CD4-positive, CD25-positive, alpha-beta regulatory T cell (primary cell): Measurements from ENCODE around the gene IMPA2. TPM values are rescaled to one million over a fixed set of nuclear protein-coding genes. Genes with fewer than 3 reads are reported as not detected.
"Not testable (repeated sequence)": the region's sequence is repeated elsewhere in the genome, so short reads cannot be mapped to it uniquely, and the experiment has no call there.

Source experiments
- ATAC-seq, 2 donors: fragments of 150-1000 bp; cut with Tn5 transposase; one replicate each; pipeline ENCODE4 v1.10.0; 2021; ENCODE audit warnings: low read depth in 2 of 2, moderate number of reproducible peaks in 2 of 2, moderate library complexity in 1 of 2
- DNase-seq, 3 donors: peaks; one replicate each; pipeline versions ENCODE4 v3.0.0 to v3.0.0-alpha.2; 2012 to 2022; ENCODE audit warnings: mixed read lengths in 1 of 3
- H3K27ac ChIP-seq: one replicate; pipeline ENCODE4 v1.7.0; 2013; ENCODE audit warnings: mild to moderate bottlenecking, low read length; ENCODE audit not compliant: insufficient read depth, poor library complexity, severe bottlenecking
- H3K27me3 ChIP-seq: one replicate; pipeline ENCODE4 v1.7.0; 2013; ENCODE audit warnings: low read length; ENCODE audit not compliant: control insufficient read depth, insufficient read depth
- H3K36me3 ChIP-seq: one replicate; pipeline ENCODE4 v1.7.0; 2013; ENCODE audit warnings: mild to moderate bottlenecking, low read length, moderate library complexity; ENCODE audit not compliant: control insufficient read depth, insufficient read depth
- H3K4me1 ChIP-seq: 2 replicates; pipeline ENCODE4 v1.7.0; 2013; ENCODE audit warnings: mild to moderate bottlenecking, low read length; ENCODE audit not compliant: insufficient read depth, control insufficient read depth, poor library complexity, severe bottlenecking
- H3K4me3 ChIP-seq: one replicate; pipeline ENCODE4 v1.7.0; 2013; ENCODE audit warnings: low read depth, mild to moderate bottlenecking, low read length, moderate library complexity
- H3K9me3 ChIP-seq, 2 experiments: 1 replicate in 1 of 2; 2 replicates in 1 of 2; pipeline ENCODE4 v1.7.0; 2013; ENCODE audit warnings: low read length in 2 of 2, mild to moderate bottlenecking in 1 of 2, moderate library complexity in 1 of 2; ENCODE audit not compliant: control insufficient read depth in 2 of 2
- H3K27ac Mint-ChIP-seq, 3 donors: one replicate each; pipeline ENCODE4 v1.8.0; 2020 to 2022; ENCODE audit warnings: mild to moderate bottlenecking in 3 of 3, mixed read lengths in 3 of 3, moderate library complexity in 2 of 3
- H3K27me3 Mint-ChIP-seq: one replicate; pipeline ENCODE4 v1.8.0; 2022; ENCODE audit warnings: mild to moderate bottlenecking, mixed read lengths
- H3K36me3 Mint-ChIP-seq: one replicate; pipeline ENCODE4 v1.8.0; 2020; ENCODE audit warnings: mixed read lengths
- H3K4me1 Mint-ChIP-seq, 4 donors: one replicate each; pipeline ENCODE4 v1.8.0; 2020 to 2022; ENCODE audit warnings: mixed read lengths in 4 of 4, mild to moderate bottlenecking in 1 of 4
- H3K4me3 Mint-ChIP-seq, 4 donors: one replicate each; pipeline ENCODE4 v1.8.0; 2020 to 2022; ENCODE audit warnings: mild to moderate bottlenecking in 4 of 4, mixed read lengths in 4 of 4, moderate library complexity in 3 of 4
- H3K9me3 Mint-ChIP-seq, 7 donors: one replicate each; pipeline ENCODE4 v1.8.0; 2020 to 2022; ENCODE audit warnings: mixed read lengths in 7 of 7, mild to moderate bottlenecking in 3 of 7, moderate library complexity in 2 of 7
- polyA plus RNA-seq, 4 donors: library from polyadenylated mRNA; unstranded; fragments of 300-500 nt; fragmentation: Illumina TruSeq; gene quantifications; one replicate each; pipeline ENCODE4 v1.2.3, GENCODE V29; 2021
- total RNA-seq: library from RNA; stranded (reverse); gene quantifications from one replicate; pipeline ENCODE4 v1.2.3, GENCODE V29; 2022

IMPA2 gene
- total and polyA plus RNA-seq, 5 donors from 2014 or later: 5.1 to 14.6 (median 6.9) TPM

GRCh38 chr18:12035481-12035880 is 54.2 kb downstream of the IMPA2 start:
- no peak for ATAC-seq
- Histone ChIP-seq H3K9me3 (no peaks in the 10 kb centered on the region), H3K36me3 (no peaks in the 10 kb centered on the region), H3K4me3 (no peak overlapping the region), H3K4me1 (peaks cover 9% of the 10 kb centered on the region), H3K27me3 (no peaks in the 10 kb centered on the region), H3K27ac (no peak overlapping the region)
- H3K27ac Mint-ChIP-seq: peak overlapping the region in 2 of 3 donors; percentile 16 to 52
- H3K4me1 Mint-ChIP-seq: peaks cover 0 to 7% (median 0%) of the 10 kb centered on the region in 4 donors
- H3K9me3 Mint-ChIP-seq: no peaks in the 10 kb centered on the region
- no peak for DNase-seq
- H3K4me3 Mint-ChIP-seq: no peak overlapping the region
- H3K27me3 Mint-ChIP-seq: peaks cover 16% of the 10 kb centered on the region
- peaks cover 5% of the 10 kb centered on the region for H3K36me3 Mint-ChIP-seq

GRCh38 chr18:12036201-12036751 is 55.0 kb downstream of the IMPA2 start:
- DNase-seq (no peak), ATAC-seq (no peak)
- Histone ChIP-seq H3K4me1 (peaks cover 9% of the 10 kb centered on the region), H3K9me3 (no peaks in the 10 kb centered on the region), H3K4me3 (no peak overlapping the region), H3K27me3 (no peaks in the 10 kb centered on the region), H3K36me3 (no peaks in the 10 kb centered on the region), H3K27ac (no peak overlapping the region)
- Mint-ChIP-seq H3K27me3 (peaks cover 20% of the 10 kb centered on the region), H3K9me3 (no peaks in the 10 kb centered on the region), H3K4me1 (peaks cover 0 to 7% (median 0%) of the 10 kb centered on the region in 4 donors), H3K4me3 (peak overlapping the region in 1 of 4 donors; percentile 25), H3K36me3 (peaks cover 5% of the 10 kb centered on the region), H3K27ac (no peak overlapping the region)

DNA sequence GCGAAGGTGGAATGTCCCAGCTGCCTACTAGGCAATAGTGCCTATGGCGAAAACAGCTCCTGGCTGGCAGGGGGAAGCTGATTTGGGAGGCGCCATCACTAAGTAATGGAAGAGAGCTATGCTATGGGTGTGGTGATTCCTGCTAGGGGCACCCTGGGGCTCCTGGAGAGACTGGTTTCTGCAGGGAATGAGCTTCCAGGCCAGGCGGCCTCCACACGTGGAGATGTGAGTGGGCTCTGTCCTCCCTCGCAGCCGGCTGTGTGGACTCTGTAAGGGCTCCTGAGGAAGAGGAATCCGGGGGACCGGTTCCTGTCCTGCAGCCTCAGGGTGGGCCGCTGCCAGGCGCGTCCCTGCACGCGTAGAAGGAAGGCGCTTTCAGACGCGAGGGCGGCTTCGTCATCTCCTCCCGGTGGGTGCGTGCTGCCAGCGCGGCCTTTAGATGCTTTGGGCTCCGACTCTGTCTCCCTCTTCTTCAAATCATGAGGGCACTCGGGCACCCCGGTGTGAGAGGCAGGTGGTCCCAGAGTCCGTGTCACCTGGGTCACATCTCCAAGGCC is 56.9 kb downstream of the IMPA2 start:
- Mint-ChIP-seq H3K27ac (no peak overlapping the region), H3K4me3 (peak overlapping the region in 2 of 4 donors; percentile 29 to 69), H3K4me1 (peaks cover 0 to 7% (median 0%) of the 10 kb centered on the region in 4 donors), H3K9me3 (no peaks in the 10 kb centered on the region), H3K27me3 (peaks cover 24% of the 10 kb centered on the region), H3K36me3 (no peaks in the 10 kb centered on the region)
- no peaks in the 10 kb centered on the region for H3K27me3 ChIP-seq
- no peaks in the 10 kb centered on the region for H3K36me3 ChIP-seq
- ATAC-seq (peak in 1 of 2 donors; percentile 6), DNase-seq (peak in 1 of 3 donors; percentile 28)
- H3K4me1 ChIP-seq: peaks cover 9% of the 10 kb centered on the region
- H3K4me3 ChIP-seq: no peak overlapping the region
- no peaks in the 10 kb centered on the region for H3K9me3 ChIP-seq
- no peak overlapping the region for H3K27ac ChIP-seq

- H3K9me3 Mint-ChIP-seq: no peaks in the 10 kb centered on the region
- ATAC-seq (peak; percentile 87 to 91), DNase-seq (peak; percentile 56 to 70 (median 68))
- peaks cover 9% of the 10 kb centered on the region for H3K4me1 ChIP-seq
- no peaks in the 10 kb centered on the region for H3K9me3 ChIP-seq
- H3K27me3 Mint-ChIP-seq: peaks cover 24% of the 10 kb centered on the region
- H3K4me3 Mint-ChIP-seq: peak overlapping the region in 2 of 4 donors; percentile 53 to 66
- H3K4me3 ChIP-seq: no peak overlapping the region
- no peaks in the 10 kb centered on the region for H3K27me3 ChIP-seq
- no peaks in the 10 kb centered on the region for H3K36me3 Mint-ChIP-seq
- H3K27ac ChIP-seq: no peak overlapping the region
- H3K36me3 ChIP-seq: no peaks in the 10 kb centered on the region
- peaks cover 0 to 7% (median 0%) of the 10 kb centered on the region in 4 donors for H3K4me1 Mint-ChIP-seq
- no peak overlapping the region for H3K27ac Mint-ChIP-seq
These were observed 57.6 kb downstream of the IMPA2 start for GRCh38 chr18:12038639-12039539.

GRCh38 chr18:12039540-12039930 is 58.2 kb downstream of the IMPA2 start:
- peak overlapping the region in 1 of 4 donors; percentile 53 for H3K4me3 Mint-ChIP-seq

DNA sequence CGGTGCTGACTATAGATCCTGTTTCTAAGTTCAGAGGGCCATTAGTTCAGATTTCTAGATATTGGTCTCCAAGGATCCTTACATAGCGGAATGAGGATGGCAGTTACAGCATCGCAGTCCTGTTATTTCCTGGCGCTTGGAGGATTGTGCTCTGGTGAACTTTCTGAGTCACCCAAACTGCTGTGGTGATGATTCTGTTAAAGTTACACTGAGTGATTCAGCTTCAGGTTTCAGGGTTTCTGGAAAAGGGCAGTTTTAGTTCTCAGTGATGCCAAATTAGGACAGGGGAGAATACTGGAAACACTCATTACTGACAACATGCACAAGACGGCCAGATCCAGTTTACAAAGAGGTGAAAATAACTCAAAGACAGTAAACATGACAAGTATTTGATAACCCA is 60.3 kb downstream of the IMPA2 start:
- ATAC-seq (no peak), DNase-seq (no peak)
- Mint-ChIP-seq H3K9me3 (no peaks in the 10 kb centered on the region), H3K36me3 (no peaks in the 10 kb centered on the region), H3K27me3 (peaks cover 29% of the 10 kb centered on the region), H3K27ac (no peak overlapping the region), H3K4me1 (peaks cover 0 to 7% (median 0%) of the 10 kb centered on the region in 4 donors), H3K4me3 (peak overlapping the region in 1 of 4 donors; percentile 7)
- H3K4me3 ChIP-seq: no peak overlapping the region
- H3K36me3 ChIP-seq: no peaks in the 10 kb centered on the region
- H3K27ac ChIP-seq: no peak overlapping the region
- peaks cover 9% of the 10 kb centered on the region for H3K4me1 ChIP-seq
- no peaks in the 10 kb centered on the region for H3K9me3 ChIP-seq
- no peaks in the 10 kb centered on the region for H3K27me3 ChIP-seq

More at GRCh38 chr18:12039540-12039930, 58.2 kb downstream of the IMPA2 start:
- not testable (repeated sequence) for DNase-seq, H3K27ac ChIP-seq, H3K36me3 Mint-ChIP-seq, H3K4me1 Mint-ChIP-seq, H3K9me3 Mint-ChIP-seq, H3K27ac Mint-ChIP-seq, H3K9me3 ChIP-seq, H3K27me3 ChIP-seq, H3K36me3 ChIP-seq, H3K4me3 ChIP-seq, ATAC-seq, H3K4me1 ChIP-seq
- H3K27me3 Mint-ChIP-seq: peaks cover 29% of the 10 kb centered on the region

DNA sequence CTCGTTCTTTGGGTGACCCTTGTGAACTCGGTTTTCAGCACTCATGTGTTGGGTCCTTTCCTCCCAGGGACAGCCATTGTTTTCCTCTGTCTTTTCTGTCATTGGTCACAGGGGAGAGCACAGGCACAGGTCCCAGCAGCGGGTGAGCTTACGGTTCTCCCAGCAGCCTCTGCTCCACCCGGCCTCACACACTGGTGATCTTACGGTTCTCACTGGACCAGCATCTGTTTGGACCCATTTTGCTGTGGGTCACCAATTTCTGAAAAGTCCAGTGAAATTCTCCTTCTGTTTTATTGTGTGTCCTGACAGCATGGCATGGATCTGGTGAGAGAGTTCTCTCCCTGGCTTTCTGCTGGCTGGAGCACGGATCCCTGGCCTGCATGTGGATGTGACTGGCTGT is 62.5 kb downstream of the IMPA2 start:
- no peaks in the 10 kb centered on the region for H3K36me3 Mint-ChIP-seq
- H3K27me3 ChIP-seq: no peaks in the 10 kb centered on the region
- no peaks in the 10 kb centered on the region for H3K9me3 ChIP-seq
- ATAC-seq: no peak
- no peak for DNase-seq
- no peak overlapping the region for H3K27ac ChIP-seq
- no peak overlapping the region for H3K4me3 ChIP-seq
- peak overlapping the region in 1 of 4 donors; percentile 10 for H3K4me3 Mint-ChIP-seq
- peaks cover 17% of the 10 kb centered on the region for H3K27me3 Mint-ChIP-seq
- H3K4me1 ChIP-seq: peaks cover under 1% of the 10 kb centered on the region
- H3K36me3 ChIP-seq: no peaks in the 10 kb centered on the region
- no peaks in the 10 kb centered on the region for H3K9me3 Mint-ChIP-seq
- H3K27ac Mint-ChIP-seq: no peak overlapping the region
- peaks cover 0 to under 1% (median 0%) of the 10 kb centered on the region in 4 donors for H3K4me1 Mint-ChIP-seq
